Esophagus (tissue), 2 donors: ENCODE data around the gene RNF152. TPM values are rescaled to one million over a fixed set of nuclear protein-coding genes. Genes with fewer than 3 reads are reported as not detected.

Experiments used
- H3K27ac ChIP-seq, 2 donors: one replicate each; pipeline ENCODE4 v1.5.1; 2013; ENCODE audit warnings: low read depth in 2 of 2, mild to moderate bottlenecking in 2 of 2, inconsistent platforms in 1 of 2, low read length in 1 of 2, moderate library complexity in 1 of 2
- H3K27me3 ChIP-seq, 2 donors: one replicate each; pipeline ENCODE4 v1.6.1; 2013; ENCODE audit warnings: low read length in 2 of 2, control low read depth in 1 of 2, mild to moderate bottlenecking in 1 of 2; ENCODE audit not compliant: insufficient read depth in 2 of 2, control insufficient read depth in 1 of 2
- H3K36me3 ChIP-seq, 2 donors: one replicate each; pipeline ENCODE4 v1.6.1; 2013; ENCODE audit warnings: low read length in 1 of 2; ENCODE audit not compliant: control insufficient read depth in 2 of 2, insufficient read depth in 2 of 2
- H3K4me1 ChIP-seq, 2 donors: one replicate each; pipeline ENCODE4 v1.6.1; 2013; ENCODE audit warnings: low read length in 1 of 2; ENCODE audit not compliant: control insufficient read depth in 2 of 2, insufficient read depth in 2 of 2
- H3K4me3 ChIP-seq, 2 donors: one replicate each; pipeline ENCODE4 v1.5.1; 2013; ENCODE audit warnings: low read length in 2 of 2, mild to moderate bottlenecking in 2 of 2, low read depth in 1 of 2, moderate library complexity in 1 of 2
- H3K9me3 ChIP-seq, 2 donors: one replicate each; pipeline ENCODE4 v1.6.1; 2013; ENCODE audit warnings: mild to moderate bottlenecking in 2 of 2, low read depth in 1 of 2, low read length in 1 of 2, moderate library complexity in 1 of 2; ENCODE audit not compliant: control insufficient read depth in 2 of 2, insufficient read depth in 1 of 2
- WGBS, 2 donors: extraction: QIAGEN DNeasy Blood & Tissue Kit; methylation state at CpG; one replicate each; pipeline ENCODE4 v1.1.7; 2013; 5-methylcytosine and 5-hydroxymethylcytosine counted together
- polyA plus RNA-seq, 2 donors: library from polyadenylated mRNA; stranded (reverse); fragments of 200-250 nt; gene quantifications; one replicate each; pipeline ENCODE4 v1.2.3, GENCODE V29; 2013
- donor health status: healthy with polysubstance abuse.
- donor health status: Bipolar disorder and iron deficiency.

RNF152 gene
- polyA plus RNA-seq, result 1 to 10 TPM; 1.2 to 2.1 TPM

- Histone ChIP-seq H3K4me1 (peaks cover 0 to 8% of the 10 kb centered on the region in 2 donors), H3K9me3 (no peaks in the 10 kb centered on the region), H3K4me3 (peak within 1 kb of the TSS; percentile 76 to 78), H3K36me3 (peaks cover 0 to 5% of the 10 kb centered on the region in 2 donors), H3K27me3 (no peaks in the 10 kb centered on the region), H3K27ac (peak within 1 kb of the TSS; percentile 56 to 78)
- 5 to 8% methylated on average over 27 to 28 of the region's 28 CpGs for WGBS, 2 donors
These were observed at the start of gene RNF152 for GRCh38 chr18:61892683-61893308. Gene RNF152, minus strand, starts transcription at chr18:61893007. Its CDS starts 76,544 bp downstream, at chr18:61816463.

GRCh38 chr18:61941948-61942471 is 49.2 kb upstream of the RNF152 start:
- H3K4me1 ChIP-seq, result peaks cover 0 to 6% of the 10 kb centered on the region in 2 donors
- no peaks in the 10 kb centered on the region for H3K36me3 ChIP-seq
- H3K9me3 ChIP-seq, result no peaks in the 10 kb centered on the region
- no peak overlapping the region for H3K4me3 ChIP-seq
- H3K27me3 ChIP-seq, result no peaks in the 10 kb centered on the region
- H3K27ac ChIP-seq, result no peak overlapping the region
- 54 to 61% methylated on average over 1 of the region's 1 CpG for WGBS, 2 donors

- H3K27ac ChIP-seq, result no peak overlapping the region
- peaks cover 0 to 3% of the 10 kb centered on the region in 2 donors for H3K4me1 ChIP-seq
- H3K27me3 ChIP-seq, result no peaks in the 10 kb centered on the region
- H3K36me3 ChIP-seq, result no peaks in the 10 kb centered on the region
- no peak overlapping the region for H3K4me3 ChIP-seq
- no peaks in the 10 kb centered on the region for H3K9me3 ChIP-seq
- 74 to 87% methylated on average over 4 of the region's 4 CpGs for WGBS, 2 donors
These were observed 46.4 kb upstream of the RNF152 start for GRCh38 chr18:61939046-61939674.

- Histone ChIP-seq H3K4me1 (no peaks in the 10 kb centered on the region), H3K27ac (no peak overlapping the region), H3K27me3 (peaks cover 0 to 4% of the 10 kb centered on the region in 2 donors), H3K4me3 (no peak overlapping the region), H3K9me3 (peaks cover 0 to 5% of the 10 kb centered on the region in 2 donors), H3K36me3 (no peaks in the 10 kb centered on the region)
- 70 to 73% methylated on average over 3 of the region's 3 CpGs for WGBS, 2 donors
These were observed 42.6 kb upstream of the RNF152 start for GRCh38 chr18:61935362-61935761.

GRCh38 chr18:61931654-61932379 is 39.0 kb upstream of the RNF152 start:
- no peak overlapping the region for H3K4me3 ChIP-seq
- no peaks in the 10 kb centered on the region for H3K4me1 ChIP-seq

GRCh38 chr18:61929881-61930640 is 37.3 kb upstream of the RNF152 start:
- WGBS, 2 donors, result 44 to 62% methylated on average over 3 of the region's 3 CpGs
- Histone ChIP-seq H3K4me3 (no peak overlapping the region), H3K9me3 (peaks cover 0 to 5% of the 10 kb centered on the region in 2 donors), H3K27ac (peak overlapping the region in 1 of 2 donors; percentile 33), H3K4me1 (no peaks in the 10 kb centered on the region), H3K27me3 (peaks cover 0 to 4% of the 10 kb centered on the region in 2 donors), H3K36me3 (no peaks in the 10 kb centered on the region)

More at GRCh38 chr18:61931654-61932379, 39.0 kb upstream of the RNF152 start:
- Histone ChIP-seq H3K27me3 (peaks cover 0 to 4% of the 10 kb centered on the region in 2 donors), H3K36me3 (no peaks in the 10 kb centered on the region), H3K27ac (no peak overlapping the region), H3K9me3 (peaks cover 0 to 5% of the 10 kb centered on the region in 2 donors)
- 86 to 90% methylated on average over 6 of the region's 6 CpGs for WGBS, 2 donors

- no peaks in the 10 kb centered on the region for H3K27me3 ChIP-seq
- H3K36me3 ChIP-seq, result no peaks in the 10 kb centered on the region
- H3K27ac ChIP-seq, result no peak overlapping the region
- no peaks in the 10 kb centered on the region for H3K9me3 ChIP-seq
- H3K4me1 ChIP-seq, result no peaks in the 10 kb centered on the region
- WGBS, 2 donors, result 66 to 75% methylated on average over 4 of the region's 4 CpGs
- no peak overlapping the region for H3K4me3 ChIP-seq
These were observed 33.7 kb upstream of the RNF152 start for GRCh38 chr18:61926532-61926931.

GRCh38 chr18:61924550-61924949 is 31.7 kb upstream of the RNF152 start:
- Histone ChIP-seq H3K4me3 (no peak overlapping the region), H3K27ac (no peak overlapping the region), H3K4me1 (no peaks in the 10 kb centered on the region), H3K27me3 (no peaks in the 10 kb centered on the region), H3K9me3 (no peaks in the 10 kb centered on the region), H3K36me3 (no peaks in the 10 kb centered on the region)
- WGBS, 2 donors, result 60 to 79% methylated on average over 5 of the region's 5 CpGs

GRCh38 chr18:61922435-61922834 is 29.6 kb upstream of the RNF152 start:
- Histone ChIP-seq H3K36me3 (no peaks in the 10 kb centered on the region), H3K27ac (no peak overlapping the region), H3K4me1 (peaks cover 0 to 3% of the 10 kb centered on the region in 2 donors), H3K9me3 (no peaks in the 10 kb centered on the region), H3K4me3 (no peak overlapping the region), H3K27me3 (no peaks in the 10 kb centered on the region)
- WGBS, 2 donors, result 81 to 92% methylated on average over 3 of the region's 3 CpGs
